ENCODE data around the gene PLD6. TPM values are rescaled to one million over a fixed set of nuclear protein-coding genes. Genes with fewer than 3 reads are reported as not detected.

Gene PLD6
- total RNA-seq, 1 experiment from 2014 or later = 15.5 TPM

DNA sequence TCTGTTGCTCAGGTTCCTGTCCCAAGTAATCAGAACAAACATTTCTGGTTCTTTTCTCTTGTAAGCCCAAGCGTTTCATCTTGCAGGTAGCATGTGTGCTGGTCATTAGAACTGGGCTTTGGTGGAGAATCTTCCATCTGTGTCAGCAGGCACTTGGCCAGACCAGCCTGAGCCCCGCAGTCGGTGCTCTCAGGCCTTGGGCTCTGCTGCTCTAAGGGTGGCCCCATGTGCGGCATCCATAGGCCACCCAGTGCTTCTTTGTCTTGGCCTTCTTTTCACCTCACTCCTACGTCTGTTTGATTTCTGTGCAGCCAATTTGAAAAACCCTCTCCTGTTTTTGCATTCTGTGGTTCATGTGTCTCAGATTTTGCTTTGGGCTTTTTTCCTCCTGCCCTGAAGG, 51.6 kb downstream of the PLD6 start:
- peaks cover 70% of the 10 kb centered on the region for H3K36me3 ChIP-seq (ENCODE audit: insufficient read depth, low read length, poor library complexity, severe bottlenecking)
- no peak for DNase-seq (ENCODE audit: low spot score)
- TF ChIP-seq EZH2 (IDR thresholded peaks at IDR 0.05; ENCODE audit: borderline replicate concordance, low read depth, low read length, poor library complexity, severe bottlenecking) = no peak
- TF ChIP-seq, protein P1, sequence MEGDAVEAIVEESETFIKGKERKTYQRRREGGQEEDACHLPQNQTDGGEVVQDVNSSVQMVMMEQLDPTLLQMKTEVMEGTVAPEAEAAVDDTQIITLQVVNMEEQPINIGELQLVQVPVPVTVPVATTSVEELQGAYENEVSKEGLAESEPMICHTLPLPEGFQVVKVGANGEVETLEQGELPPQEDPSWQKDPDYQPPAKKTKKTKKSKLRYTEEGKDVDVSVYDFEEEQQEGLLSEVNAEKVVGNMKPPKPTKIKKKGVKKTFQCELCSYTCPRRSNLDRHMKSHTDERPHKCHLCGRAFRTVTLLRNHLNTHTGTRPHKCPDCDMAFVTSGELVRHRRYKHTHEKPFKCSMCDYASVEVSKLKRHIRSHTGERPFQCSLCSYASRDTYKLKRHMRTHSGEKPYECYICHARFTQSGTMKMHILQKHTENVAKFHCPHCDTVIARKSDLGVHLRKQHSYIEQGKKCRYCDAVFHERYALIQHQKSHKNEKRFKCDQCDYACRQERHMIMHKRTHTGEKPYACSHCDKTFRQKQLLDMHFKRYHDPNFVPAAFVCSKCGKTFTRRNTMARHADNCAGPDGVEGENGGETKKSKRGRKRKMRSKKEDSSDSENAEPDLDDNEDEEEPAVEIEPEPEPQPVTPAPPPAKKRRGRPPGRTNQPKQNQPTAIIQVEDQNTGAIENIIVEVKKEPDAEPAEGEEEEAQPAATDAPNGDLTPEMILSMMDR (conservative IDR thresholded peaks at IDR 0.05; ENCODE audit: low read depth, low read length) = no peak
- ChIA-PET POLR2A (ENCODE audit: low non-redundant PET) (no interaction called here), CTCF (no interaction called here)
- H3K27ac ChIP-seq (ENCODE audit: low read depth, low read length, poor library complexity, severe bottlenecking) = no peak overlapping the region
- H3K4me3 ChIP-seq (ENCODE audit: low read depth, low read length, poor library complexity, severe bottlenecking) = no peak overlapping the region
- no peaks in the 10 kb centered on the region for H3K27me3 ChIP-seq (replicated peaks; ENCODE audit: insufficient read depth, low read depth, low read length, poor library complexity)
- peaks cover 14% of the 10 kb centered on the region for H3K4me1 ChIP-seq (ENCODE audit: insufficient read depth, low read length, poor library complexity, severe bottlenecking)
- no peaks in the 10 kb centered on the region for H3K9me3 ChIP-seq (ENCODE audit: low read depth, low read length, poor library complexity, severe bottlenecking)
- intact Hi-C loops (cut with micrococcal nuclease; ENCODE audit: unreplicated experiment) = no loop called here
- BruUV-seq (replicated peaks) = no TSS peak

DNA sequence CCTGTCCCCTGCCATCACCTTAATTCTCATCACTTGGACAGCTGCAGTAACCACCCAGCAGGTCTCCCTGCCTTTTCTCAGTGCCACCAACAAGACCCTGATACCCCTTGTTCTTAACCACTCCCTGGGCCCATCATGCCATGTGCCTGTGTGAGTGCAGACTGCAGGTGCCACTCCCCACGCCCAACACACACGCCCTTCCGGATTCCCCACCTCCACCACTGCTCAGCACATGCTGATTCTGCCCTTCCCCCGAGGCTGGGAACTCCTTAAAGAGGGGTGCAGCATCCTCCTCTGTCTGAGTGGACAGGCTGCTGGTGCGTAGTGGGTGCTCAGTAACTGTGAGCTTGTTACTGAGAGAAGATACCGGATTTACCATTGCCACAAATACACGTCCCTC, 52.4 kb downstream of the PLD6 start:
- Histone ChIP-seq H3K36me3 (ENCODE audit: insufficient read depth, low read length, poor library complexity, severe bottlenecking) (peaks cover 65% of the 10 kb centered on the region), H3K9me3 (ENCODE audit: low read depth, low read length, poor library complexity, severe bottlenecking) (no peaks in the 10 kb centered on the region), H3K4me3 (ENCODE audit: low read depth, low read length, poor library complexity, severe bottlenecking) (no peak overlapping the region), H3K4me1 (ENCODE audit: insufficient read depth, low read length, poor library complexity, severe bottlenecking) (peaks cover 14% of the 10 kb centered on the region), H3K27me3 (replicated peaks; ENCODE audit: insufficient read depth, low read depth, low read length, poor library complexity) (no peaks in the 10 kb centered on the region), H3K27ac (ENCODE audit: low read depth, low read length, poor library complexity, severe bottlenecking) (no peak overlapping the region)
- ChIA-PET CTCF (no interaction called here), POLR2A (ENCODE audit: low non-redundant PET) (no interaction called here)
- TF ChIP-seq, protein P1 (conservative IDR thresholded peaks at IDR 0.05; ENCODE audit: low read depth, low read length) = no peak
- TF ChIP-seq EZH2 (IDR thresholded peaks at IDR 0.05; ENCODE audit: borderline replicate concordance, low read depth, low read length, poor library complexity, severe bottlenecking) = no peak
- intact Hi-C loops (cut with micrococcal nuclease; ENCODE audit: unreplicated experiment) = no loop called here
- DNase-seq (ENCODE audit: low spot score) = no peak
- BruUV-seq (replicated peaks) = no TSS peak

DNA sequence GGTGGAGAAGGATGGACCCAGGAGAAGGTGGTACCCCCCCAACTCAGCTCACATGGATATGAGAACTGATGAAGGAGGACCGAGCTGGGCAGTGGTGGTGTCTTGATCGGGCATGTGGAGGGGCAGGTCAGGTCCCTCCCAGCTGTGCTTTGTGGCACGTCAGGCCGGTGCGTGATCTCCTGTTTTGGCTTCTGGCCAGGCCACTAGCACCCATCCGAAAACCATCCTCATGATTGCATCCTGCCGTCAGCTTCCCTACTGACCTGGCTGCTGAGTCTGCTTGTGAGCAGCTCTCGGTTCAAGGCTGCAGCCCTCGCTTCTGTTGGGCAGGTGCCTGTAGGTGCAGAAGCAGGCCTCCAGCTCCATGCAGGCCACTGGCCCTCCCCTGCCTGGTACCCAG, 53.1 kb downstream of the PLD6 start:
- Histone ChIP-seq H3K4me3 (ENCODE audit: low read depth, low read length, poor library complexity, severe bottlenecking) (no peak overlapping the region), H3K27ac (ENCODE audit: low read depth, low read length, poor library complexity, severe bottlenecking) (no peak overlapping the region), H3K27me3 (replicated peaks; ENCODE audit: insufficient read depth, low read depth, low read length, poor library complexity) (no peaks in the 10 kb centered on the region), H3K9me3 (ENCODE audit: low read depth, low read length, poor library complexity, severe bottlenecking) (no peaks in the 10 kb centered on the region), H3K4me1 (ENCODE audit: insufficient read depth, low read length, poor library complexity, severe bottlenecking) (peaks cover 14% of the 10 kb centered on the region), H3K36me3 (ENCODE audit: insufficient read depth, low read length, poor library complexity, severe bottlenecking) (peaks cover 63% of the 10 kb centered on the region)
- ChIA-PET POLR2A (ENCODE audit: low non-redundant PET) (no interaction called here), CTCF (no interaction called here)
- no peak for DNase-seq (ENCODE audit: low spot score)
- TF ChIP-seq EZH2 (IDR thresholded peaks at IDR 0.05; ENCODE audit: borderline replicate concordance, low read depth, low read length, poor library complexity, severe bottlenecking) = no peak
- TF ChIP-seq, protein P1 (conservative IDR thresholded peaks at IDR 0.05; ENCODE audit: low read depth, low read length) = no peak
- BruUV-seq (replicated peaks) = no TSS peak
- intact Hi-C loops (cut with micrococcal nuclease; ENCODE audit: unreplicated experiment) = no loop called here
